Measurements from ENCODE around the gene MT1A.

Gene MT1A

DNA sequence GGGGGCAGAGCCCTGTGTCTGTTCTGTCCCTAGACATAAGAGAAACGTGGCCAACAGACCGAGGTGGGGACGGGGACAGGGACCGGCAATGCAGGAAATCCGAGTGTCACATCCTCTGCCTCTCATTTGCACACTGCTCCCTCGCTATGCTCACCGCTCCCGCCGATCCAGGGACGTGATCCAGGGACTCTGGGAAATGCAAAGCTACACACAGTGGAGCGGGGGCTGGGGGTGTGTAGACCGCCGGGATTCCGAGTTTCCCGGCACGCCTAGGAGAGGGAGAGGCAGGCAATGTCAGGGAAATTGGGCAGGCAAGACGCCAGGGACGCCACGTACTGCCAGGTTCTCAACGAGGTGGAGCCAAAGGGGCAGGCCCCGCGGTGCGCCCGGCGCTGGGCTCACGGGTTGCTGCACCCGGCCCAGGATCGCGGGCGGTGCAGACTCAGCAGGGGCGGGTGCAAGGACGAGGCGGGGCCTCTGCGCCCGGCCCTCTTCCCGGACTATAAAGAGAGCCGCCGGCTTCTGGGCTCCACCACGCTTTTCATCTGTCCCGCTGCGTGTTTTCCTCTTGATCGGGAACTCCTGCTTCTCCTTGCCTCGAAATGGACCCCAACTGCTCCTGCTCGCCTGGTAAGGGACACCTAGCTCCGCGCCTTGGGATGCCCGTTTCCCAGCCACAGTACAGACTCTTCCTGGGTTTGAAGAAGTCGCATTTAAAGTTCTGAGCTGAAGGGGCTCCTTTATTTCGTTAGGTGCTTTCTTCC lies 43.7 kb downstream of the MT1A start, which contains the start of gene MT1X:
Gene MT1X, plus strand, starts transcription at position 532 of the 764 bp plus-strand sequence. Its CDS starts 71 bp downstream, at position 603.
- DNase-seq: peak; percentile 84

DNA sequence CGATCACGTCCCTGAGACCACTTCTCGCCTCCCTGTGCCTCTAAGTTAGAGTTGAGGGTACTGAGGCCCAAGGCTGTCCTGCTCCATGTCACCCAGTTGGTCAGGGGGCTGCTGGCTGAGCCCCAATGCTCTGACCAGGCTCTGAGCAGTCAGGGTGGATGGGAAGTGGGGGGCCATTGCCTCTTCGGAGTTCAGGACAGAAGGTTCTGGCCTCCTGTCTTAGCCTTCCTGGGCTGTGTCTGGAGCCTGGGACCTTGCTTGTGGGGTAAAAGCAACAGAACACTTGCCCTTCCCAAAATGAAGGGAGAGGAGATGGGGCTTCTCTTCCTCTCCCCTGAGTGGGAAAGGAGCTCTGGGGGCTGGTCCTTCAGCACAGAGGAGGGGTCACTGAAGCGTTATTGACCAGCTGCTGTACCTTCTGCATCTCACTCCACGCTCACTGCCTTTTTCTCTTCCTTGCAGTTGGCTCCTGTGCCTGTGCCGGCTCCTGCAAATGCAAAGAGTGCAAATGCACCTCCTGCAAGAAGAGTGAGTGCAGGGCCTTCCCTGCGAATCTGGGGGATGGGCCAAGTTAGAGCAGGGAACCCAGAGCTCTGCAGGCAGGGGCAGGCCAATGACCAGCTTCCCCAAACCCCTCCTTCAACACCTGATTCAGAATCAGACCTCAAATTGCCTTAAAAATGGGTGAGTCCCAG lies 44.4 kb downstream of the MT1A start:
- DNase-seq: no peak

DNA sequence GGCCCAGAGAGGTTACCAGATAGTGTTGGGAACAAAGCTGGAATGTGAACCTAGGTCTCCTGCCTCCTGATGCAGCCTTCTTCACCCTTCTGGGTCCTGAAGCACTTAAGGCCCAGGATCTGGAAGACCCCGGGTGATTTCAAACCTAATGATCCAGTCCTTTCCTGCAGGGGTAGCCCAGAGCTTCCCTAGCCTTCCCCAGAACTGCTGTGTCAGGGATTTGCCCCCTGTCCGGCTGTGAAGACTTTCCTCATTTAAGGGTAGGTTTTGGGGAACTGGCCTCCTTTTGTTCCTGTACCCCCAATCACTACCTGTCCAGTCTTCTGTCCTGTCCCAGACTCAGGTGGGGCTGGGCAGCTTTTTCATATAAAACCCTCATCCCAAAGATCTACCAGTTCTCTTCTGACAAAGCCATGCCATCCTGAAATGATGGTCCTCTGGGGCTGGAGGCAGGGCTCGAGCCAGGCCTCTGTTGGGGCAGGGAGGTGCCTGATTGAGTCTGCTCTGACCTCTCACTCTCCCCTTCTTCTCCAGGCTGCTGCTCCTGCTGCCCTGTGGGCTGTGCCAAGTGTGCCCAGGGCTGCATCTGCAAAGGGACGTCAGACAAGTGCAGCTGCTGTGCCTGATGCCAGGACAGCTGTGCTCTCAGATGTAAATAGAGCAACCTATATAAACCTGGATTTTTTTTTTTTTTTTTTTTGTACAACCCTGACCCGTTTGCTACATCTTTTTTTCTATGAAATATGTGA lies 45.1 kb downstream of the MT1A start:
- DNase-seq: no peak

DNA sequence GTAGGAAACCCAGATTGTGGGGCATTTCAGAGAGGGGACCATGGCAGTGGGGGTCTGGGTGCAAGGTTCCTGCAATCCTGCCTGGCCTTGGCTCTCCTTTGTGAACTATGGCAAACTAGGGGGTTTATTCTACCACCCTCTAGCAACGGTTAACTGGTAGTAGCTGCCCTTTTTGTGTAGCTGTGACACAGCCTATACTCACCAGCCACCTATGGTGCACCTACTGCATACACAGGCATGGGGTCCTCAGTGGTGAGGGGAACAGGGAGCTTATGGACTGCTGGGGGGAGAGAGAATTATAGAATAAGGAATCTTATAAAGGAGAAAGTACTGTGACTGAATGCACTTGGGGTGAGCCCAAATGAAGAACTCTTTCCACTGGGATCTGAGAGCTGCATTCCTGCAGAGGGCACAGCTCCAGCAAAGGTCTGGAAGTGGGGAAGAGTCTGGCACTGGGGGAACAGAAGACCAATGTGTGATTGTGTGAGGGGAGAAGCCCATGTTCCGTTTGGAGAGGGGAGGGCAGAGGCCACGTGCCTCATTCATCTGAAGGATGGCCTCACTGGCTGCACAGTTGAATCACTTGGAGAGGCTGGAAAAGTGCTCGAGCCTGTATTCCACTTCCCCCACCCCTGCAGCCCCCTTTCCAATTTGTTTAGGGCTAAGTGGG lies 45.9 kb downstream of the MT1A start:
- no peak for DNase-seq

DNA sequence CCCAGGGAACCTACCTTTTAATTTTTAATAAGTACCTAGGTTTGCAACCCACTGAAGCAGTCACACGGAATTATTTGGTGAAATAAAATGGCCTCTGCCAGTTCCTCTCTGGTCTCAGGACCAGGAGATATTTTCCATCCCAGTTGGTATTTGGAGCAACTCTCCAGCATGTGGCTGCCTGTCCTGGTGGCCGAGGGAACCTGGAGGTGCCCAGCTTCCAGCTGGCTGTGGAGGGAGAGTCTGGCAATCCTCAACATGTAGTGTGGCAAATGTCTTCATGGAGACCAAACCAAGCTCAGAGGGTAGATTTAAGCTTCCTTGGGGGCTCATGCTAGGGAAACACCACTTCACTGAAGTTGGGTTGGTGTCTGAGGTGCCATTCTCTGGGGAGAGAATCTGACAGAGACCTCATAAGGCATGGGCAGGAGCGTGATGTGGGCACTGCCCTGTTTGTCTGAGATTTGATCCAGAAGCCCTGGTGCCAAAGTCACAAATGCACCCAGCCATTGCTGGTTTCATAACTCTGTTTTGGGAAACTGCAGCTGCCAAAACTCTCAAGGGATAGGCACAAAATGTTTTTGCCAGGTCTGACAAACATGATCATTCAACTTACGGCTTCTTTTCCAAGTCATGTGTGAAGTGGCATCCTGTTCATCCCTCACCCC lies 46.6 kb downstream of the MT1A start:
- DNase-seq: no peak

DNA sequence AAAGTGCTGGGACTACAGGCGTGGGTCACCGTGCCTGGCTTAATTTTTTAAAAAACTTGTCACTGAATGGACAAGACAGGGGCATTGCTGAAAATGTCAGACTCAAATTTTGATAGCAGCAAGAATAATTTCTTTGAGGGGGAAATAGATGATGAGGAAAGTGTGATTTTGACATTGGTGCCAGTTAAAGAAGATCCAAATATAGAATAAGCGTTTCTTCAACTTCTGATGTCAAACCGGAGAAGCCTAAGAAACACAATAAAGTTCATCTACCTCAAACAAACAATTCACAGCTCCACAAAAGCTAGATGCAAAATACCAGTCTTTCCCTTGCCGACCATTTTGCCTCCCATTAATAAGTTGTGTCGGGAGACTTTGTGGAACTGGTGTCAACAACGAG lies 48.3 kb downstream of the MT1A start:
- DNase-seq: no peak

DNA sequence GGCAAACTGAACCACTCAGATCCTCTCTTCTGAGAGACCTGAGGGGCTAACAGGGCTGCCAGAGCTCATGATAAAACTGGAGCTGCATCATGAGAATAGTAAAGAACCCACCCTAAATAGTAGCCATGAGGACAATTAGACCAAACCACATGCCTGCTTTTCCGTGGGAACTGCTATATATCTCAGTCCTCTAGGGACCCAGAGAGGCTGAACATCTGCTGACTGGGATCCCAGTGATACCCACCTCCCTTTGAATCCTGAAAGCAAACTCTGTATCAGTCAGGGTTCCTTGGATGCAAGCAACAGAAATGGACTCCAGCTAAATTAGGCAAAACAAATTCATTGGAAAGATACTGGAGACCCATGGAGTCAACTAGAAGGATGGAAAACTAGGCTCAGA lies 50.3 kb downstream of the MT1A start:
- no peak for DNase-seq

DNA sequence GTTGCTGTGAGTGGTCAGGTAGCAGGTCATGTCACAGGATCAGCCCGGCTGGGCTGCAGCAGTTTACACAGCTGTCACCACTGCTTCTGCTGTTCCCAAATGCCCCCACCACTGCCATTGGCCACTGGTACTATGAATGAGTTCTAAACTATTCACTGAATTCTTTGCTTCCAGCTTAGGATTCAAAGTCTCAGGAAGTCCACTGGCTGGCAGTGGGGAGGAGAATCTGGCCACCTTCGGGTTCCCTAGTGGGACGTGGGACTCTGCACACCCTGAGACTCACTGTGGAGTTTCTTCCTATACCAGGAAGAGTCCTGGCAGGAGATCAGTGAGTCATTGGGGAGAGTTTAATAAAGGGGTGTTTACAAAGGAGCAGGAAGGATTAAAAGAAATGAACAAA lies 50.7 kb downstream of the MT1A start:
- DNase-seq: no peak
